Sigmoid colon (tissue), 7 donors: Measurements from ENCODE around the gene KISS1R. TPM values are rescaled to one million over a fixed set of nuclear protein-coding genes. Genes with fewer than 3 reads are reported as not detected.

Source experiments
- DNase-seq: peaks from one replicate; pipeline ENCODE4 v3.0.0-alpha.2; 2019
- H3K27ac ChIP-seq, 4 donors: fragments of 200-600 bp; sonication (generic); one replicate each; pipeline ENCODE4 v1.5.1; 2016 to 2019; ENCODE audit warnings: mild to moderate bottlenecking in 1 of 4
- H3K27me3 ChIP-seq, 3 donors: fragments of 200-600 bp; sonication (generic); one replicate each; pipeline ENCODE4 v1.5.1; 2019; ENCODE audit warnings: mild to moderate bottlenecking in 1 of 3
- H3K36me3 ChIP-seq, 4 donors: fragments of 200-600 bp; sonication (generic); one replicate each; pipeline ENCODE4 v1.5.1; 2016 to 2019
- H3K4me1 ChIP-seq, 4 donors: fragments of 200-600 bp; sonication (generic); one replicate each; pipeline ENCODE4 v1.5.1; 2017 to 2019
- H3K4me3 ChIP-seq, 4 donors: fragments of 200-600 bp; sonication (generic); one replicate each; pipeline ENCODE4 v1.5.1; 2017 to 2019; ENCODE audit warnings: mild to moderate bottlenecking in 2 of 4, moderate library complexity in 1 of 4
- H3K9me3 ChIP-seq, 4 donors: fragments of 200-600 bp in 3 of 4; sonication (generic) in 3 of 4; one replicate each; pipeline versions ENCODE4 v1.5.1 to v1.6.1; 2013 to 2019
- EP300 ChIP-seq, 4 donors: sonication (generic); formaldehyde crosslinking; IDR thresholded peaks; one replicate each; pipeline ENCODE4 v1.6.1; 2017; ENCODE audit warnings: antibody characterized with exemption in 4 of 4
- POLR2A ChIP-seq, 2 donors: fragments of 450-650 bp; IDR thresholded peaks; one replicate each; pipeline ENCODE4 v1.6.1; 2016; ENCODE audit warnings: antibody characterized with exemption in 2 of 2, mild to moderate bottlenecking in 2 of 2, moderate library complexity in 2 of 2
- POLR2AphosphoS5 ChIP-seq, 4 donors: sonication (generic); formaldehyde crosslinking; IDR thresholded peaks; one replicate each; pipeline ENCODE4 v1.6.1; 2017; ENCODE audit warnings: antibody characterized with exemption in 4 of 4
- WGBS, 2 donors: extraction: QIAGEN DNeasy Blood & Tissue Kit; methylation state at CpG; one replicate each; pipeline ENCODE4 v1.1.7; 2013; 5-methylcytosine and 5-hydroxymethylcytosine counted together
- intact Hi-C: fragments of 100-400 bp; cut with DNase I; formaldehyde crosslinking; loops from one replicate; pipeline ENCODE4 v1.15.1; 2023
- polyA plus RNA-seq, 3 donors: library from polyadenylated mRNA; stranded (reverse); fragments of 200-250 nt; gene quantifications; one replicate each; pipeline ENCODE4 v1.2.3, GENCODE V29; 2013
- total RNA-seq, 4 donors: library from RNA; depleted of rRNA; stranded (reverse); fragments of >200 nt; gene quantifications; one replicate each; pipeline ENCODE4 v1.1.0, GENCODE V29; 2016
- TF ChIP-seq, protein P1 (sequence below), 4 experiments: fragments of 450-650 bp in 3 of 4; fragments of 200-600 bp in 1 of 4; IDR thresholded peaks; one replicate each; pipeline ENCODE4 v1.5.1; 2016 to 2019; ENCODE audit warnings: antibody characterized with exemption in 4 of 4, mild to moderate bottlenecking in 3 of 4, moderate library complexity in 2 of 4
- donor health status: healthy with polysubstance abuse.
- donor health status: Bipolar disorder and iron deficiency.
- donor health status: healthy.

KISS1R gene
- total and polyA plus RNA-seq, 7 donors = 0.13 TPM; not detected in 6

GRCh38 chr19:950352-951066, 33.4 kb downstream of the KISS1R start:
- WGBS, 2 donors = 84% methylated on average over 17 of the region's 17 CpGs
- Histone ChIP-seq H3K36me3 (no peaks in the 10 kb centered on the region), H3K9me3 (no peaks in the 10 kb centered on the region), H3K27me3 (no peaks in the 10 kb centered on the region), H3K4me3 (no peak overlapping the region), H3K4me1 (peaks cover 0 to 13% (median 12%) of the 10 kb centered on the region in 4 donors), H3K27ac (no peak overlapping the region)
- TF ChIP-seq POLR2AphosphoS5 (IDR thresholded peaks at IDR 0.05) (no peak), EP300 (IDR thresholded peaks at IDR 0.05) (no peak), POLR2A (IDR thresholded peaks at IDR 0.05) (no peak)
- TF ChIP-seq, protein P1, sequence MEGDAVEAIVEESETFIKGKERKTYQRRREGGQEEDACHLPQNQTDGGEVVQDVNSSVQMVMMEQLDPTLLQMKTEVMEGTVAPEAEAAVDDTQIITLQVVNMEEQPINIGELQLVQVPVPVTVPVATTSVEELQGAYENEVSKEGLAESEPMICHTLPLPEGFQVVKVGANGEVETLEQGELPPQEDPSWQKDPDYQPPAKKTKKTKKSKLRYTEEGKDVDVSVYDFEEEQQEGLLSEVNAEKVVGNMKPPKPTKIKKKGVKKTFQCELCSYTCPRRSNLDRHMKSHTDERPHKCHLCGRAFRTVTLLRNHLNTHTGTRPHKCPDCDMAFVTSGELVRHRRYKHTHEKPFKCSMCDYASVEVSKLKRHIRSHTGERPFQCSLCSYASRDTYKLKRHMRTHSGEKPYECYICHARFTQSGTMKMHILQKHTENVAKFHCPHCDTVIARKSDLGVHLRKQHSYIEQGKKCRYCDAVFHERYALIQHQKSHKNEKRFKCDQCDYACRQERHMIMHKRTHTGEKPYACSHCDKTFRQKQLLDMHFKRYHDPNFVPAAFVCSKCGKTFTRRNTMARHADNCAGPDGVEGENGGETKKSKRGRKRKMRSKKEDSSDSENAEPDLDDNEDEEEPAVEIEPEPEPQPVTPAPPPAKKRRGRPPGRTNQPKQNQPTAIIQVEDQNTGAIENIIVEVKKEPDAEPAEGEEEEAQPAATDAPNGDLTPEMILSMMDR (IDR thresholded peaks at IDR 0.05) = no peak
- DNase-seq = no peak
- intact Hi-C loops = no loop called here

DNA sequence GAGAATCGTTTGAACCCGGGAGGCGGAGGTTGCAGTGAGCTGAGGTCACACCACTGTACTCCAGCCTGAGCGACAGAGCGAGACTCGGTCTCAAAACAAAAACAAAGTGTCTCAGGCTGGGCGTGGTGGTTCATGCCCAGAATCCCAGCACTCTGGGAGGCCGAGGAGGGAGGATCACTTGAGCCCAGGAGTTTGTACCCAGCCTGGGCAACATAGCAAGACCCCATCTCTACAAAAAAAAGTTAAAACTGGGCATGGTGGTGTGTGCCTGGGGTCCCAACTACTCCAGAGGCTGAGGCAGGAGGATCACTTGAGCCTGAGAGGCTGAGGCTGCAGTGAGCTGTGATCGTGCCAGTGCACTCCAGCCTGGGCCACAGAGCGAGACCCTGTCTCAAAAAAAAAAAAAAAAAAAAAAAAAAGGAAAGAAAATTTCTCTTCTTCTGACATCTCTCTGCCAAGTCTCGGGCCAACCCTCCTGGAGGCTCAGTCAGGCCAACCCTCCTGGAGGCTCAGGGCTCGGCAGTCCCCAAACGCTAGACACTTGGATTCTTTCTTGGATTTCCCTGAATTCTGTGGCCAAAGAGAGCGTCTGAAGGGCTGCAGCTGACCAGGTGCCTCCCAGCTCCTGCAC, 35.0 kb downstream of the KISS1R start:
- TF ChIP-seq POLR2A (IDR thresholded peaks at IDR 0.05) = no peak
- DNase-seq = no peak
- Histone ChIP-seq H3K27me3 (no peaks in the 10 kb centered on the region), H3K36me3 (no peaks in the 10 kb centered on the region), H3K27ac (no peak overlapping the region), H3K4me3 (no peak overlapping the region), H3K9me3 (no peaks in the 10 kb centered on the region), H3K4me1 (peaks cover 0 to 23% (median 19%) of the 10 kb centered on the region in 4 donors)
- intact Hi-C loops = no loop called here
- 24 to 65% methylated on average over 14 of the region's 14 CpGs for WGBS, 2 donors

DNA sequence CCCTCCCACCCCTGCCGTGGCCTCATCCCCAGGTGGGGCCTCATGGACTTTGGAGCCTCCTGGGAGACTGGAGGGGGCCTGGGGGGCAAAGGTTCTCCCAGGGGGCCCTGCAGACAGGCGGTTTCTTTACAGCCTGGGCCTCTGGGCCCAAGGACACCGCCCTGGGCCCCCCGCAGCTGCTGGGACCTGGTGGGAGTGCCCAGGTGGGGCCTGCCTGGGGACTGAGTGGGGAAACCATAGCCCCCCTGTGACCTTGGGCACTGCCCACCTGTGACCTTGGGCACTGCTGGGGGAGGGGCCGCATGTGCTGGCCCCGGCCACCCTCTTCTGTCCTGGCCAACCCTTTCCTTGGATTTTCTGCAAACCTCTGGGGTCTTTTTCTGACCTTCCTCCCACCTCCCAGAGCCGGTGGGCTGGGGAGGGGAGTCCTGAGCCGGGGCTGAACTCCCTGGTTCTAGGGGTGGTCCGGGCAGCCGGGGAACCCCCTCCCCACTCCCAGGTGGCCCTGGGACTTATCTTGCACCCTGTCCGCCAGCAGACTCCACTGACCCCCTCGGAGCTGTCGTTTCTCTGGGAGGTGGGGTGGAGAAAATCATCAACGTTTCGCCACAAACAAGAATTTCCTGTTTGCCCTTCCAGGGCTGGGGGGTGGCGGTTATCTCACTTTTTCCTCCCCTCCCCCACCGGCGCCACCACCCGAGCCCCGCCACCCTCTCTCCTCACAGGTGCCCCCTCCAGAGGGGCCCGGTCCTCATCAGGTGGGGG, 35.7 kb downstream of the KISS1R start:
- H3K27ac ChIP-seq = no peak overlapping the region

DNA sequence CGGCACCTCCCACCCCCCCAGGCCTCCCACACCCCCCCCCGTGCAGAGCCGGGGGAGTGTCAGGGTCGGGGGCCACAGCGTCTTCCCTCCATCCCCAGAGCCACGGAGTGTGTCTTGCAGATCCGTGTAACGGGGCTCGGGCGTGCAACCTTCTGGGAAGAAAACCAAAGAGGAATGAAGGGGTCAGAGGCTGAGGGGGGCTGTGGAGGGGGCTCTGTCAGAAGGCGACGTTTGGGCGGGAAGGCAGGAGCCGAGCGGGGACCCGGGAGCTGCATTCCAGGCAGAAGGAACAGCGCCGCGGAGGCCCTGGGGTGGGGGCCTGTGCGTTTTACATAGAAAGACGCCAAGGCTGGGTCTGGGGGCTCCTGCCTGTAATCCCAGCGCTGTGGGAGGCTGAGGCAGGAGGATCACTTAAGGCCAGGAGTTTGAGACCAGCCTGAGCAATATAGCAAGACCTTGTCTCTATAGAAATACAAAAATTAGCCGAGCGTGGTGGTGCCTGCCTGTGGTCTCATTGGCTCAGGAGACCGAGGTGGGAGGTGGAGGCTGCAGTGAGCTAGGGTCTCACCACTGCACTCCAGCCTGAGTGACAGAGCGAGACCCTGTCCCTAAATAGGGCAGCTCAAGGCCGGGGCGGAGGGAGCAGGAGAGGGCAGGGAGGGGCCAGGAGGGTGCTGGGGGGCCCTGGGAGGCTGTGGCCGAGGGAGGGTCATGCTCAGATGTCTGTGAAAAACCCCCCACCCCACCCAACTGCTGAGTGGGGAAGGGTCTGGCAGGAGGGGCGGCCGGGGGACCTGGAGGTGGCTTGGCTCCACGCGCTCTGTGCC, 36.5 kb downstream of the KISS1R start:
- no peak overlapping the region for H3K27ac ChIP-seq
- H3K27me3 ChIP-seq = no peaks in the 10 kb centered on the region
- DNase-seq = no peak
- H3K36me3 ChIP-seq = no peaks in the 10 kb centered on the region
- intact Hi-C loops = no loop called here
- H3K4me3 ChIP-seq = no peak overlapping the region
- TF ChIP-seq, protein P1 (IDR thresholded peaks at IDR 0.05) = no peak
- no peak for TF ChIP-seq EP300 (IDR thresholded peaks at IDR 0.05)
- no peak for TF ChIP-seq POLR2A (IDR thresholded peaks at IDR 0.05)
- no peak for TF ChIP-seq POLR2AphosphoS5 (IDR thresholded peaks at IDR 0.05)
- WGBS, 2 donors = 35 to 49% methylated on average over 33 of the region's 33 CpGs
- no peaks in the 10 kb centered on the region for H3K9me3 ChIP-seq
- H3K4me1 ChIP-seq = peaks cover 0 to 25% (median 19%) of the 10 kb centered on the region in 4 donors

More for the DNA sequence above, 35.7 kb downstream of the KISS1R start:
- intact Hi-C loops = no loop called here
- H3K4me1 ChIP-seq = peaks cover 0 to 25% (median 19%) of the 10 kb centered on the region in 4 donors
- no peak for DNase-seq
- no peaks in the 10 kb centered on the region for H3K9me3 ChIP-seq
- no peaks in the 10 kb centered on the region for H3K36me3 ChIP-seq
- H3K27me3 ChIP-seq = no peaks in the 10 kb centered on the region
- 7 to 25% methylated on average over 21 of the region's 21 CpGs for WGBS, 2 donors
- H3K4me3 ChIP-seq = no peak overlapping the region
- no peak for TF ChIP-seq POLR2A (IDR thresholded peaks at IDR 0.05)
- no peak for TF ChIP-seq POLR2AphosphoS5 (IDR thresholded peaks at IDR 0.05)
- TF ChIP-seq, protein P1 (IDR thresholded peaks at IDR 0.05) = no peak
- no peak for TF ChIP-seq EP300 (IDR thresholded peaks at IDR 0.05)
